ENCODE data around the gene TMSB15C.
A peak's percentile ranks its signal among the peaks of the same experiment; 100 is the strongest.
"Not testable (repeated sequence)": the region's sequence is repeated elsewhere in the genome, so short reads cannot be mapped to it uniquely, and the experiment has no call there.

The TMSB15C gene

DNA sequence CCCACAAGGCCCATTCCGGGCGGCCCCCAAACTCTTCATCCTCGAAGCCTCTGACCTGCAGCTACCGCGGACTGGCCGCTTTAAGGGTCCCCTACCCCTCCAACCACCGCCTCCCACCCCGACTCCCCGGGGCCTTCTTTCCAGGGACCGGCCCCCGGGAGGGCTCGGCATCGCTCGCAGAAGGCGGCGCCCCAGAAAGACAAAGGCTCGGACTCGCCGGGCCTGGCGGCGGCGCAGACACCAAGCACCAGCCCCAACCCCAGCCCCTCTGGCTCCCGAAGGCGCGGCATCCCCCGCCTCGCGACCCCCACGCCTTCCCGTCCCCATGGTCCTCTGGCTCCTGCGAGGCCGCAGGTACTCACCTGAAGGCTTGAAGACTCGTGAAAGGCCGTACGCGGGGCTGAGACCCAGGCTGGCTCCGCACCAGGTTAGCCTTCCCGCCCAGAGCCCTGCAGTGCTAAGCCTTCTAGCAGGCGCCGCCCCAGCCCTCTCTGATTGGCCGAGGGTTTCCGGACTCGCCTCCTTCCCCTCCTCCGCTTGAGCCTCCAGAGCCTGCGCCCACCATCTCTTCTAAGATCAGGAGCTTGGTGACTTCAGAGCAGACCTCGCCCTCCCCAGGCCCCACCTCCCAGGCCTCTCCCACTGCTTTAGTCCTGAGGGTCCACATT lies at the start of gene TMSB15C:
Gene TMSB15C, minus strand, starts transcription at position 459 of the 668 bp plus-strand sequence.
- not testable (repeated sequence) for H3K9ac ChIP-seq (ENCODE audit: low read length); H3K27me3 ChIP-seq (ENCODE audit: control insufficient read depth, insufficient read depth, low read length); H3K4me1 ChIP-seq (ENCODE audit: control insufficient read depth, insufficient read depth, low read length); H3K36me3 ChIP-seq (ENCODE audit: control insufficient read depth, insufficient read depth, low read length); H3K27ac ChIP-seq (ENCODE audit: low read depth, low read length); H3K4me3 ChIP-seq (ENCODE audit: low read length)

DNA sequence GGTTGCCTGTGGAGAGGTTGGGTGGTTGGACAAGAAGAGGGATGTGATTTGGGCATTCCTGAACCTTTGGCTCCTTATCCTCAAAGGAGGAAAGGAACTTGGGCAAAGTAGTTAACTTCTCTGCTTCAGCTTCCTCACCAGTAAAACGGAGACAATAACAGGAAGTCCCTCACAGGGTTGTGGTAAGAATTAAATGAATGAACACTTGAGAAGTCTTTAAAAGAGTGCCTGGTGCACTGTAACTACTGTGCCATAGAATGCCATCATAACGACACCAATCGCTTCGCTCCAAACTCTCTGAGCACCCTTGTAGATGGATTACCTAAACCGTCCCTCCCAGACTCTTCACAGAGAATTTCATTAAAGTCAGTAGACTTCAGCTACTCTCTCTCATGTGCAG lies 46.8 kb upstream of the TMSB15C start:
- Histone ChIP-seq H3K4me3 (ENCODE audit: low read length) (no peak overlapping the region), H3K27ac (ENCODE audit: low read depth, low read length) (no peak overlapping the region), H3K36me3 (ENCODE audit: control insufficient read depth, insufficient read depth, low read length) (no peaks in the 10 kb centered on the region), H3K4me1 (ENCODE audit: control insufficient read depth, insufficient read depth, low read length) (no peaks in the 10 kb centered on the region), H3K9ac (ENCODE audit: low read length) (no peak overlapping the region), H3K27me3 (ENCODE audit: control insufficient read depth, insufficient read depth, low read length) (no peaks in the 10 kb centered on the region)

DNA sequence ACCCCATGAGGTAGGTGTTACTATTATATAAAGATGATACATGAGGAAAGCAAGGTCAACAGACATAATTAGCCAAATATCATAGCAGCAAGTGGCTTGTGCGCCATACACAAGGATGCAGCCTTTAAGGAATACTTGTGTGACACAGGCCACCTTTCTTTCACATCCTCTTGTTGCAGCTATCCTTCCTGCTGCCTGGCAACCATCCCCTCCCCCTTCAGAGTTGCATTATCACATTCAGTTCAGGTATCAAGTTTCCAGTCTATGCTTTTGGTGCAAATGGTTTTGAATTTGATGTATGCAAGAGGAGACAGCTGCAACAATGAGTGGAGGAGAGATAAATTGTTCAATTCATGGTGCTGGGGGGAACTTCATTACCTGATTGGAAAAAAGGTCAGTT lies 42.7 kb upstream of the TMSB15C start:
- no peak overlapping the region for H3K4me3 ChIP-seq (ENCODE audit: low read length)
- no peaks in the 10 kb centered on the region for H3K4me1 ChIP-seq (ENCODE audit: control insufficient read depth, insufficient read depth, low read length)
- H3K36me3 ChIP-seq (ENCODE audit: control insufficient read depth, insufficient read depth, low read length) = no peaks in the 10 kb centered on the region
- no peak overlapping the region for H3K27ac ChIP-seq (ENCODE audit: low read depth, low read length)
- no peaks in the 10 kb centered on the region for H3K27me3 ChIP-seq (ENCODE audit: control insufficient read depth, insufficient read depth, low read length)
- no peak overlapping the region for H3K9ac ChIP-seq (ENCODE audit: low read length)

DNA sequence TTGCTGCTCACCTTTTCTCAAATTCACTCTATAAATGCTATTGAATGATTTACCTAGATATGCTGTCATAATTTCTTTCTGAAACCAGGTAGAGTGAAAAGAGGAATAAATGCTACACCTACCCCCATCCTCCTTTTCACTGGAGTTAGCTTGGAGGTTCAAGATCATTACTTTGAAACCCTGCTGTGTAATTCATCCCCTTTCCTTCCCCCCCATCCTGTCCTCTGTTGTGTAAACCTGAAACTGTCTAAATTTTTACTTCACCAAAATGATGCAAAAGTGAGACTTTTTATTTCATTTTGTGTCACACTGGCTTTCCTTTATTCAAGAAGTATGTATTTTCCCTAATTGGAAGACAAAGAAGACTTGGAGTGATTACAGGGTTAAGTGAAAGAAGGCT lies 41.7 kb upstream of the TMSB15C start:
- no peaks in the 10 kb centered on the region for H3K36me3 ChIP-seq (ENCODE audit: control insufficient read depth, insufficient read depth, low read length)
- H3K27ac ChIP-seq (ENCODE audit: low read depth, low read length) = no peak overlapping the region

DNA sequence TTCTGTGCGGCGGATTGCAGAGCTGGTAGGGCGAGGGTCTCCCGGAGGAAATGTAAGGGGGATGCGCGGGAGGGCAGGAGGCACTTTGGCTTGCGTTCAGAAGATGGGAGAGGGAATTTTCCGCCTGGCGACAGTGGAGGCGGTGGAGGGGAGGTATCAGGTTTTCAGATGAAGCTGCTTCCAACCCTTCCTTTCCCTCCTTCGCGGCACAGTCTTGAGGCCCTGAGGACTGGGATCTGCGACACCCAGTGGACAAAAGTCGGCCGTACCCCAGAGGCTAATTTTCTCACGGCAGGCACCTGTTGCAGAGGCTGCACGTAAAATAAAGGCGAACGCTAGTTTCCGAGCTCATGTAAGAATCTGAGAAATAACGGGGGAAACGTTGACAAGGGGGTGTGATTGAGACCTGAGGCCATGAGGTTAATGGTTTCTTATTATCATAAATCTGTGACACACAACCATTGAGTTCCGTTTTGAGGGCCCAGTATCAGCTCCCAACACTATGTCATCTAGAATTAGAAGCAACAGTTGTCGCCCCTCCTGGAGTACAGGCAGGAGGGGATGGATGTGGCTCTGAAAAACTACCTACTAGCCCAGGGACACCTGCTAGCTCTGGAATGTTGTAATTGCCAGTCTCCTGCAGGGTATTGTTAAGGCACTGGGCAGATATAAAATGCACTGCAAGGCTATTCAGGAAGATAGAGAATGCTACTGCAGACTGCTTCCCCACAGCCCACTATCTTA lies 37.4 kb upstream of the TMSB15C start:
- Histone ChIP-seq H3K4me1 (ENCODE audit: control insufficient read depth, insufficient read depth, low read length) (no peaks in the 10 kb centered on the region), H3K4me3 (ENCODE audit: low read length) (peak overlapping the region; percentile 72), H3K27ac (ENCODE audit: low read depth, low read length) (peak overlapping the region; percentile 48), H3K36me3 (ENCODE audit: control insufficient read depth, insufficient read depth, low read length) (no peaks in the 10 kb centered on the region), H3K9ac (ENCODE audit: low read length) (no peak overlapping the region), H3K27me3 (ENCODE audit: control insufficient read depth, insufficient read depth, low read length) (no peaks in the 10 kb centered on the region)

More for the DNA sequence above, 41.7 kb upstream of the TMSB15C start:
- Histone ChIP-seq H3K27me3 (ENCODE audit: control insufficient read depth, insufficient read depth, low read length) (no peaks in the 10 kb centered on the region), H3K9ac (ENCODE audit: low read length) (no peak overlapping the region), H3K4me1 (ENCODE audit: control insufficient read depth, insufficient read depth, low read length) (no peaks in the 10 kb centered on the region), H3K4me3 (ENCODE audit: low read length) (no peak overlapping the region)

DNA sequence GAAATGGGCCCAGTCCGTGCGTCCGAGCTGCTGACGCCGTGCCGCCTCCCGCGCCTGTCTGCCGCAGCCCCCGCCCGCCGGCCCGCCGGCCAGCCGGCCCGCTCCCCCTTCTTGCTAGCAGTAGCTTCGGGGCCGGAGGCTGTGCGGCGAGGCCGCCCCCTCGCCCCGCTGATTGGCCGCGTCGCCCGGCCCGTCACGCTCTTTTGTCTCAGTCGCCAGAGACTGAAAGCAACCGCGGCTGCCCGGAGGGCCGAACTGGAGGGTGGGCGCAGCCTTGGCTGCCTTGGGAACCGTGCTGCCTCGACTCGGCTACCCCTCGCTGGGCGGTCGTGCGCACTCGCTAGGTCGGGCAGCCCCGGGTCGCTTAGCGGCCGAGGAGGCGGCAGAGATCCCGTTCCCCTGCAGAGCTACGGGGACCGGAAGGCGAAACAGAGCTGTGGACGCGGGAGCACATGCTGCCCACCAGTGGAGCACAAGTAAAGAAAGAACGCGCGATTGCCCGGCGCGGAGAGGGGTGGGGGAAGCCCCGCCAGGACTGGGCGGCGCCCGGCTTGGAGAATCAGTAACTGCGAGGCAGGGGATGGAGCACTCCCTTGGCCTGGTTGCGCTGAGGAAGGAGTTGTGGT lies 36.4 kb upstream of the TMSB15C start, which contains the start of gene ZCCHC18:
Gene ZCCHC18, plus strand, starts transcription at position 198 of the 626 bp plus-strand sequence. CDS start 1,589 bp downstream, outside the sequence.
- no peaks in the 10 kb centered on the region for H3K4me1 ChIP-seq (ENCODE audit: control insufficient read depth, insufficient read depth, low read length)
- H3K9ac ChIP-seq (ENCODE audit: low read length) = peak within 1 kb of the TSS; percentile 4
- peak within 1 kb of the TSS; percentile 51 for H3K27ac ChIP-seq (ENCODE audit: low read depth, low read length)
- H3K4me3 ChIP-seq (ENCODE audit: low read length) = peak within 1 kb of the TSS; percentile 72
- H3K36me3 ChIP-seq (ENCODE audit: control insufficient read depth, insufficient read depth, low read length) = no peaks in the 10 kb centered on the region
- no peaks in the 10 kb centered on the region for H3K27me3 ChIP-seq (ENCODE audit: control insufficient read depth, insufficient read depth, low read length)

DNA sequence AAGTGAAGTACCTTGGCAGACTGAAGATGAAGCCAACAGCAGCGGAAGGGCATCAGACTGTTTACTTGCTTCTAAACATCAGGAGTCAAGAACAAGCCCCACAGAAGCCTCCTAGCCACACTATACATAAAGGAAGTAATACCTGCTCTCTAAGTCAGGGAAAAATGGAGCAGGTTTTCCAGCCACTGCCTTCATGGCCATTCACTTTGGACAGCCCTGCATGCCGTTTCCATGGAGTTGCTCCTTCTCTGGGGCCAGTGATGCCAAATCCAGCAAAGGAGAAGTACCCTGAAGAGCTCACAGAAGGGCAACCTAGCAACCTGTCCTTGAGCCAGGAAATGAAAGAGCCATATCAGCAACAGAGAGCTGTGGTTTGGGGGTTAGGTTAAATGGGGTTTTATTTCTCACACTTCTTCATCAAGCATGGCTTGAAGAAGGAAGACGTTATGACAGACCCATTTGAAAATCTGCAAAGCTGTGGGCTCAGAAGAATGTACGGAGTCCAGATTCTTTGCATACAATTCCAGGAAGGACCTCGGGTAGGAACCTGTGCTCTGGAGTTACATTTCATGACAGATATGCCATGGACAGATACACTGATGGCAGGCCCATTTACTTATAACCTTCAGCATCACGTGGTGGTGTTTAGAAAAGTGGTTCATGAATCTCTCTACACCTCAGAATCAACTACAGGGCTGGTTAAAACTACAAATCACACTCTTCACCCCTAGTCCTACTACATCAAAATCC lies 34.6 kb upstream of the TMSB15C start:
- H3K27ac ChIP-seq (ENCODE audit: low read depth, low read length); H3K4me1 ChIP-seq (ENCODE audit: control insufficient read depth, insufficient read depth, low read length); H3K9ac ChIP-seq (ENCODE audit: low read length); H3K4me3 ChIP-seq (ENCODE audit: low read length); H3K36me3 ChIP-seq (ENCODE audit: control insufficient read depth, insufficient read depth, low read length); H3K27me3 ChIP-seq (ENCODE audit: control insufficient read depth, insufficient read depth, low read length): not testable (repeated sequence)

DNA sequence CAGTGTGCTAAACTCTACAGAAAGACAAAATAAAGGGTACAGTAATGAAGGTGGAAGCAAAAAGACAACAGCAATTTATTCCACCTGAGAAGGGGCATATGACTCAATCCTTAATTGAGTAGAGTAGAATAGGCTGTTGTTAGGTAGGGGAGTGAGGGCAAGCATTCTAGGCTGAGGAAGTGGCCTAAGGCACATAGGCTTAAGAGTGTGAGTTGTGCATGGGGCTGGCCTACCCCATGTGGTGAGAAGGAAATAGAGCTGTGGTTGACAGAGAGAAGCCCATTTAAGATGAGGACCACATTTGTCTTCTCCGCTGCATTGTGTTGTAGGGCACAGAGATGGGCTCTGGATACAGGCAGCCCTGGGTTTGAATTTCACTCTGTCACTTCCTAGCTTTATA lies 32.9 kb upstream of the TMSB15C start:
- H3K4me3 ChIP-seq (ENCODE audit: low read length) = no peak overlapping the region
- no peaks in the 10 kb centered on the region for H3K4me1 ChIP-seq (ENCODE audit: control insufficient read depth, insufficient read depth, low read length)
- H3K27ac ChIP-seq (ENCODE audit: low read depth, low read length) = no peak overlapping the region
- no peak overlapping the region for H3K9ac ChIP-seq (ENCODE audit: low read length)
- H3K36me3 ChIP-seq (ENCODE audit: control insufficient read depth, insufficient read depth, low read length) = no peaks in the 10 kb centered on the region
- no peaks in the 10 kb centered on the region for H3K27me3 ChIP-seq (ENCODE audit: control insufficient read depth, insufficient read depth, low read length)

DNA sequence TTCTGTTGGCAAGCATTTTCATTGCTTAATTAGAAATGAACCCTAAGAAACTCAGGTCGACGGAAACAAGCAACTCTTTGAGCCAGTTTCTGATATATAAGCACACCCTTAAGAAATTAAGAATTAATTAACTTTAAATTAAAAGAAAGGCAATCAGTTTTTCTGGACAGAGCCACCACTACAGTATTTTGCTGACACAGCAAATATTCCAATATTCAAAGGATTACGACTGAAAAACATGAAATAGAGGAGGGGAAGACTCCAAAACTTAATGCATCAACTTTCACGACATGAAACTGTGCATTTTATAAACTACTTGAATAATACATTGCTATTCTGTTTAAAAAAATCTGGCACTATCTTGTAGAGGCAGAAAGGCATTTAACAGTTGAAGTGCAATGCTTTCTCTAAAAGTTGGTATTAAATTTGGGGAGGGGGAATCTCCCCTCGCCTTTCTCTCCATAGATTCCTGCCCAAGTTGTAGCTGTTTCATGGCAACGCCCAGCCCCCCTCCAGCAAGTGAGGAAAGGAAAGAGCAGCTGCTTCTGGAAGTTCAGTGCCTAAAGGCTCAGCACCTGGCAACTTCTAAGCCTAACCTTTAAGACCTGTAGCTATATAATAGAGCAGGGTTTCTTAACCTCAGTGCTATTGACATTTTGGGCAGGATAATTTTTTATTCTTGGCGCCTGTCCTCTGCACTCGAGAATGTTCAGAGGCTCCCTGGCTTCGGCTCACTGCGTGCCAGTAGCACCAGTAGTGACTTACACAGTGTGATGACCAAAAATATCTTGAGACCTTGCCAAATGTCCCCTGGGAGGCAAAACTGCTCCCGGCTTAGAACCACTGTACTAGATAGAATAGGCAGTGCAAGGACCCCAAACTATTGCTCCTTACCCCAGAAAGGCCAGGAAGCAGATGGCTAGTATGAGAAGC lies 29.6 kb upstream of the TMSB15C start:
- H3K4me3 ChIP-seq (ENCODE audit: low read length) = no peak overlapping the region
- H3K9ac ChIP-seq (ENCODE audit: low read length) = no peak overlapping the region
- H3K27me3 ChIP-seq (ENCODE audit: control insufficient read depth, insufficient read depth, low read length) = no peaks in the 10 kb centered on the region
- no peak overlapping the region for H3K27ac ChIP-seq (ENCODE audit: low read depth, low read length)
- H3K4me1 ChIP-seq (ENCODE audit: control insufficient read depth, insufficient read depth, low read length) = no peaks in the 10 kb centered on the region
- no peaks in the 10 kb centered on the region for H3K36me3 ChIP-seq (ENCODE audit: control insufficient read depth, insufficient read depth, low read length)

DNA sequence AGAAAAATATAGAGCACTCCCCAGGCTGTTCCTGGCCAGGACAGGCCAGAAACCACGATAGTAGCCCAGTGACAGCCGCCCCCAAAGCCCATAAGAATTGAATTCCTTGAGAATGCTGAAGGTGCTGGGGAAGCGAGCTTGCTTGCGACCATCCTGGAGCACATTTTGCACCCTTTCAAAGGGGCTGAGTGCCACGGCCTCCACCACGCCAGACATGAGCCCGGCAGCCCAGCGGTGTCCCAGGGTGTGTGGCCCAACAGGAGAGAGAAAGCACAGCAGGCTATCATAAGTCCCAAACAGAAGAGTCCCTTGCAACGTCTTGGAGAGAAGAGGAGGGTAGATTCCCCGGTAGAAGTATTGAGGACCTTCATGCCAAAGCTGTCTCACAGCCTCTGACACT lies 28.6 kb upstream of the TMSB15C start:
- H3K9ac ChIP-seq (ENCODE audit: low read length) = no peak overlapping the region
- no peaks in the 10 kb centered on the region for H3K36me3 ChIP-seq (ENCODE audit: control insufficient read depth, insufficient read depth, low read length)
- H3K4me3 ChIP-seq (ENCODE audit: low read length) = no peak overlapping the region
- H3K27me3 ChIP-seq (ENCODE audit: control insufficient read depth, insufficient read depth, low read length) = no peaks in the 10 kb centered on the region
- no peaks in the 10 kb centered on the region for H3K4me1 ChIP-seq (ENCODE audit: control insufficient read depth, insufficient read depth, low read length)
- no peak overlapping the region for H3K27ac ChIP-seq (ENCODE audit: low read depth, low read length)

DNA sequence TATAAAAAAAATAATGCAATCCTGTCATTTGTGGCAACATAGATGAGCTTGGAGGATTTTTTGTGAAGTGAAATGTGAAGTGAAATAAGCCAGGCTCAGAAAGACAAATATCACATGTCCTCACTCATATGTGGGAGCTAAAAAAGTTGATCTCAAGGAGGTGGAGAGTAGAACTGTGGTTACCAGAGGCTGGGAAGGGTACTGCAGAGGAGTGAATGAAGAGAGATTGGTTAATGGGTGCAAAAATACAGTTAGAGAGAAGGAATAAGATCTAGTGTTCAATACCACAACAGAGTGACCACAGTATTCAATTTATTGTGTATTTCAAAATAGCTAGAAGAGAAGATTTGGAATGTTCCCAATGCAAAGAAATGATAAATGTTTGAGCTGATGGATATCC lies 22.9 kb upstream of the TMSB15C start:
- Histone ChIP-seq H3K27me3 (ENCODE audit: control insufficient read depth, insufficient read depth, low read length) (no peaks in the 10 kb centered on the region), H3K4me3 (ENCODE audit: low read length) (no peak overlapping the region), H3K27ac (ENCODE audit: low read depth, low read length) (no peak overlapping the region), H3K4me1 (ENCODE audit: control insufficient read depth, insufficient read depth, low read length) (no peaks in the 10 kb centered on the region), H3K36me3 (ENCODE audit: control insufficient read depth, insufficient read depth, low read length) (no peaks in the 10 kb centered on the region), H3K9ac (ENCODE audit: low read length) (no peak overlapping the region)

Measured in rectal smooth muscle tissue (tissue), 1 donor.